Forelimb muscle (tissue), 1 donor: ENCODE measurements around the gene PODXL2. TPM values are rescaled to one million over a fixed set of nuclear protein-coding genes. Genes with fewer than 3 reads are reported as not detected.

Source experiments
- DNase-seq: peaks from one replicate; pipeline ENCODE4 v3.0.0-alpha.2; 2013; ENCODE audit warnings: low read depth
- polyA plus RNA-seq: library from polyadenylated mRNA; unstranded; fragments of 120-200 nt; gene quantifications from one replicate; pipeline ENCODE4 v1.2.1, GENCODE V29; 2013; ENCODE audit not compliant: insufficient read length

PODXL2 gene
- polyA plus RNA-seq, 1 donor, result 5.0 TPM

- no peak for DNase-seq
Observed at GRCh38 chr3:127707851-127708411, 78.9 kb downstream of the PODXL2 start.

- no peak for DNase-seq
Observed at GRCh38 chr3:127708837-127709236, 79.9 kb downstream of the PODXL2 start.

GRCh38 chr3:127709320-127710060 lies 80.5 kb downstream of the PODXL2 start:
- no peak for DNase-seq

- DNase-seq, result no peak
Observed at GRCh38 chr3:127710155-127710941, 81.4 kb downstream of the PODXL2 start.

GRCh38 chr3:127711021-127711695 lies 82.2 kb downstream of the PODXL2 start:
- DNase-seq, result no peak

- no peak for DNase-seq
Observed at GRCh38 chr3:127711896-127712295, 82.9 kb downstream of the PODXL2 start.

GRCh38 chr3:127712461-127712860 lies 83.5 kb downstream of the PODXL2 start:
- DNase-seq, result no peak

GRCh38 chr3:127712881-127713771 lies 84.1 kb downstream of the PODXL2 start:
- DNase-seq, result no peak

- DNase-seq, result no peak
Observed at GRCh38 chr3:127714125-127714571, 85.2 kb downstream of the PODXL2 start.

- no peak for DNase-seq
Observed at GRCh38 chr3:127714866-127715265, 85.9 kb downstream of the PODXL2 start.

GRCh38 chr3:127715532-127715931 lies 86.5 kb downstream of the PODXL2 start:
- no peak for DNase-seq

- no peak for DNase-seq
Observed at GRCh38 chr3:127716384-127716783, 87.4 kb downstream of the PODXL2 start.

- DNase-seq, result no peak
Observed at GRCh38 chr3:127717357-127718244, 88.6 kb downstream of the PODXL2 start.

GRCh38 chr3:127718245-127718915 lies 89.4 kb downstream of the PODXL2 start:
- DNase-seq, result no peak

GRCh38 chr3:127718916-127719290 lies 89.9 kb downstream of the PODXL2 start:
- DNase-seq, result no peak

GRCh38 chr3:127719369-127719768 lies 90.4 kb downstream of the PODXL2 start:
- no peak for DNase-seq

- DNase-seq, result no peak
Observed at GRCh38 chr3:127720161-127720823, 91.3 kb downstream of the PODXL2 start.

GRCh38 chr3:127720985-127721935 lies 92.3 kb downstream of the PODXL2 start:
- DNase-seq, result no peak
